SK-N-SH (cell line): ENCODE data around the gene COPS3. TPM values are rescaled to one million over a fixed set of nuclear protein-coding genes. Genes with fewer than 3 reads are reported as not detected.

Source experiments
- CTCF ChIA-PET: fragments of 300-600, 350-600 bp; formaldehyde crosslinking; extraction: SDS; loops from one replicate; lab custom pipeline; 2021; lab: Yijun Ruan, JAX
- POLR2A ChIA-PET: fragments of 350-600 bp; sonication (Branson Sonifier 250); formaldehyde crosslinking; extraction: SDS; loops from one replicate; lab custom pipeline; 2020; ENCODE audit warnings: antibody characterized with exemption, inconsistent platforms; lab: Yijun Ruan, JAX
- DNase-seq: peaks from one replicate; pipeline ENCODE4 v3.0.0; 2012
- H2AFZ ChIP-seq: fragments of 200-600 bp; sonication (generic); 2 replicates; pipeline ENCODE4 v1.8.1; 2016; ENCODE audit warnings: antibody characterized with exemption, mild to moderate bottlenecking, low read depth
- H3F3A ChIP-seq: fragments of 200-600 bp; sonication (generic); replicated peaks from 2 replicates; pipeline ENCODE3; 2016; ENCODE audit warnings: antibody characterized with exemption, mild to moderate bottlenecking; ENCODE audit not compliant: insufficient read depth
- H3K27ac ChIP-seq, 2 experiments: fragments of 200-500 bp in 1 of 2; fragments of 200-600 bp in 1 of 2; sonication (Bioruptor generic) in 1 of 2; sonication (generic), shearing (Covaris generic) in 1 of 2; 2 replicates each; pipeline versions ENCODE4 v1.5.1 to v1.6.1; 2014 to 2016; ENCODE audit warnings: low read depth in 2 of 2, inconsistent platforms in 1 of 2, low read length in 1 of 2, mild to moderate bottlenecking in 1 of 2, mixed read lengths in 1 of 2
- H3K27me3 ChIP-seq: fragments of 200-600 bp; sonication (generic), shearing (Covaris generic); 2 replicates; pipeline ENCODE4 v1.6.1; 2016; ENCODE audit warnings: mixed run types; ENCODE audit not compliant: insufficient read depth
- H3K36me3 ChIP-seq, 2 experiments: fragments of 200-500 bp in 1 of 2; fragments of 200-600 bp in 1 of 2; sonication (Bioruptor generic) in 1 of 2; sonication (generic) in 1 of 2; replicated peaks in 1 of 2; 2 replicates each; pipeline versions ENCODE3 to v1.5.1; 2014 to 2016; ENCODE audit warnings: low read length in 1 of 2, mild to moderate bottlenecking in 1 of 2; ENCODE audit not compliant: insufficient read depth in 2 of 2, control insufficient read depth in 1 of 2
- H3K4me1 ChIP-seq, 2 experiments: fragments of 200-500 bp in 1 of 2; fragments of 200-600 bp in 1 of 2; sonication (Bioruptor generic) in 1 of 2; sonication (generic), shearing (Covaris generic) in 1 of 2; 2 replicates each; pipeline versions ENCODE4 v1.5.1 to v1.6.1; 2014 to 2016; ENCODE audit warnings: low read depth in 1 of 2, low read length in 1 of 2, mixed run types in 1 of 2; ENCODE audit not compliant: insufficient read depth in 2 of 2, control insufficient read depth in 1 of 2
- H3K4me2 ChIP-seq: fragments of 200-600 bp; sonication (generic), shearing (Covaris generic); 2 replicates; pipeline ENCODE4 v1.6.1; 2017; ENCODE audit warnings: mixed run types
- H3K4me3 ChIP-seq, 2 experiments: fragments of 200-500 bp in 1 of 2; fragments of 200-600 bp in 1 of 2; sonication (Bioruptor generic) in 1 of 2; sonication (generic), shearing (Covaris generic) in 1 of 2; 2 replicates each; pipeline versions ENCODE4 v1.5.1 to v1.8.1; 2014 to 2016; ENCODE audit warnings: low read depth in 2 of 2, inconsistent platforms in 1 of 2, low read length in 1 of 2, mild to moderate bottlenecking in 1 of 2, mixed read lengths in 1 of 2, moderate library complexity in 1 of 2
- H3K79me2 ChIP-seq: fragments of 200-600 bp; sonication (generic); 2 replicates; pipeline ENCODE4 v1.8.1; 2017; ENCODE audit warnings: mild to moderate bottlenecking; ENCODE audit not compliant: insufficient read depth
- H3K9ac ChIP-seq: fragments of 200-600 bp; sonication (generic); 2 replicates; pipeline ENCODE4 v1.6.1; 2017; ENCODE audit warnings: mixed run types
- H3K9me2 ChIP-seq: fragments of 200-600 bp; sonication (generic); 2 replicates; pipeline ENCODE4 v1.6.1; 2017; ENCODE audit warnings: mixed run types
- H3K9me3 ChIP-seq: fragments of 200-600 bp; sonication (generic); 2 replicates; pipeline ENCODE4 v1.6.1; 2017; ENCODE audit warnings: mixed run types, mild to moderate bottlenecking, moderate library complexity
- H4K20me1 ChIP-seq: fragments of 200-600 bp; sonication (generic); 2 replicates; pipeline ENCODE4 v1.6.1; 2017; ENCODE audit warnings: mild to moderate bottlenecking, mixed run types; ENCODE audit not compliant: insufficient read depth
- CHD2 ChIP-seq: fragments of 150-350 bp; IDR thresholded peaks from 2 replicates; pipeline ENCODE4 v1.6.1; 2018; ENCODE audit warnings: low read length; ENCODE audit not compliant: partially characterized antibody
- CTCF ChIP-seq: fragments of 200-600 bp; sonication (generic); IDR thresholded peaks from 2 replicates; pipeline ENCODE4 v1.6.1; 2017; ENCODE audit warnings: antibody characterized with exemption, mild to moderate bottlenecking, moderate library complexity
- EP300 ChIP-seq, 2 experiments: IDR thresholded peaks; 2 replicates each; pipeline versions ENCODE4 v1.4.0 to v1.6.1; 2012; ENCODE audit warnings: borderline replicate concordance in 1 of 2, low read depth in 1 of 2, low read length in 1 of 2
- FOXJ3 ChIP-seq: sonication (generic); formaldehyde crosslinking; IDR thresholded peaks from 2 replicates; pipeline ENCODE4 v1.5.1; 2020; ENCODE audit warnings: mild to moderate bottlenecking, missing genetic modification reagents
- GATA2 ChIP-seq: sonication (generic); formaldehyde crosslinking; IDR thresholded peaks from 2 replicates; pipeline ENCODE4 v1.5.0; 2020; ENCODE audit warnings: mild to moderate bottlenecking, missing genetic modification reagents
- NFIC ChIP-seq: IDR thresholded peaks from 2 replicates; pipeline ENCODE4 v1.4.0; 2012; ENCODE audit warnings: borderline replicate concordance
- NRF1 ChIP-seq: IDR thresholded peaks from 2 replicates; pipeline ENCODE4 v1.6.1; 2012; ENCODE audit warnings: low read depth, mild to moderate bottlenecking, low read length
- RXRA ChIP-seq: IDR thresholded peaks from 2 replicates; pipeline ENCODE4 v1.4.0; 2012; ENCODE audit warnings: low read depth, mild to moderate bottlenecking, borderline replicate concordance
- TCF12 ChIP-seq: IDR thresholded peaks from 2 replicates; pipeline ENCODE4 v1.4.0; 2012
- WGBS: methylation state at CpG from one replicate; pipeline ENCODE4 v1.1.6; 2017; ENCODE audit warnings: low lambda C conversion rate; 5-methylcytosine and 5-hydroxymethylcytosine counted together
- polyA plus RNA-seq, 3 experiments: library from polyadenylated mRNA; depleted of rRNA; stranded (reverse); fragments of >200 nt; gene quantifications; 2 replicates each; pipeline ENCODE4 v1.2.3, GENCODE V29; 2012
- TF ChIP-seq, protein P1 (sequence below): IDR thresholded peaks from 2 replicates; pipeline ENCODE4 v1.4.0; 2012; ENCODE audit warnings: low read depth

Gene COPS3
- polyA plus RNA-seq, 1 of the 3 experiments (the other 2 are of a cell fraction), result 64.8 TPM

DNA sequence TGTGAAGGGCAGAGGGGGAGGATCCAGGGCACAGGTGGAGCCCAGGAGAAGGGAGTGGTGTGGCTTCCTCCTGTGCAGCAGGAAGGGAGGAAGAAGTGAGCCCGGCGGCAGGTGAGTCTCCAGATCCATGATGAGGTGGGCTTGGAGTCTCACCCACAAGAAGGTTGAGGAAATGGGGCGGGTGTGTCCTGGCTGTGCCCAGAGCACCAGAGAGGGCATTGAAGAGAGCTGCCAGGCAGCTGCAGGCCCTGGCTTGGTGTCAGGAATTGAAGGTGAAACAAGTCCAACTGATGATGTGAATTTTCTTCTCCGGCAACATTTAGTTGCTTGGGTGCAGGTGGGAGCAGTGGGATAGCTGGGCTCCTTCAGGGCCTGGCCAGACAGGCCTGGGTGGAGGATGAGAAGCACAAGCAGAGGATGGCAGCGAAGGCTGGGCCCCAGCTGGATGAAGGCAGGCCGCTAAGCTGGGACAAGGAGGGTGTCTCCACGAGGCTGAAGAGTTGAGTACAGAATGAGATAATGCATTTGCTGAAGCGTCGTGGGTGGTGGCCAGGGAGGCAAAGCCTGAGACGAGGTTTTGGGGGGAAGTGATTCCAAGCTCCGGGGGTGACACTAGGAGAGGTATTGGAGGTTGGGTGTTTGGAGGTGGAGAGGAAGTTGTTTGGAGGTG is 40.4 kb upstream of the COPS3 start:
- no peaks in the 10 kb centered on the region for H3K9me3 ChIP-seq
- POLR2A ChIA-PET, result no interaction called here
- CTCF ChIA-PET, result no interaction called here
- H3K79me2 ChIP-seq, result no peaks in the 10 kb centered on the region
- no peaks in the 10 kb centered on the region for H3K9me2 ChIP-seq
- DNase-seq, result no peak
- H3K4me1 ChIP-seq, result no peaks in the 10 kb centered on the region
- WGBS, result 86% methylated on average over 11 of the region's 11 CpGs
- no peak overlapping the region for H3K4me2 ChIP-seq
- no peak overlapping the region for H2AFZ ChIP-seq
- H4K20me1 ChIP-seq, result no peaks in the 10 kb centered on the region
- H3K27ac ChIP-seq, result no peak overlapping the region
- TF ChIP-seq RXRA, result no peak
- TF ChIP-seq, all 33 proteins: peak for 0
- H3K27me3 ChIP-seq, result no peaks in the 10 kb centered on the region
- H3K4me3 ChIP-seq, result no peak overlapping the region
- no peak overlapping the region for H3K9ac ChIP-seq
- H3F3A ChIP-seq, result no peaks in the 10 kb centered on the region
- no peaks in the 10 kb centered on the region for H3K36me3 ChIP-seq

- CTCF ChIA-PET, result no interaction called here
- no peak for DNase-seq
- TF ChIP-seq GATA2 (CRISPR knock-in tag) (no peak), CTCF (no peak), EP300 (IDR thresholded peaks at IDR 0.05; ENCODE audit: borderline replicate concordance in 1 of 2, low read depth in 1 of 2, low read length in 1 of 2) (no peak), NRF1 (no peak), CHD2 (no peak), TCF12 (no peak), NFIC (no peak), FOXJ3 (no peak)
- TF ChIP-seq, protein P1, sequence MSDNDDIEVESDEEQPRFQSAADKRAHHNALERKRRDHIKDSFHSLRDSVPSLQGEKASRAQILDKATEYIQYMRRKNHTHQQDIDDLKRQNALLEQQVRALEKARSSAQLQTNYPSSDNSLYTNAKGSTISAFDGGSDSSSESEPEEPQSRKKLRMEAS, result no peak
- TF ChIP-seq, all 33 proteins: peak for 0
- Histone ChIP-seq H2AFZ (no peak overlapping the region), H3K9me3 (no peaks in the 10 kb centered on the region), H3K9ac (no peak overlapping the region), H4K20me1 (no peaks in the 10 kb centered on the region), H3K36me3 (no peaks in the 10 kb centered on the region), H3K4me3 (no peak overlapping the region), H3K27ac (no peak overlapping the region), H3K4me2 (no peak overlapping the region), H3K27me3 (no peaks in the 10 kb centered on the region), H3K9me2 (no peaks in the 10 kb centered on the region), H3F3A (no peaks in the 10 kb centered on the region), H3K79me2 (no peaks in the 10 kb centered on the region), H3K4me1 (no peaks in the 10 kb centered on the region)
- POLR2A ChIA-PET, result no interaction called here
- 92% methylated on average over 10 of the region's 10 CpGs for WGBS
Observed at GRCh38 chr17:17320911-17321220, 39.8 kb upstream of the COPS3 start.
